Right hindlimb (tissue), 1 donor: Measurements from ENCODE around the gene ARPC5L.

ENCODE experiments used
- DNase-seq: peaks from one replicate; pipeline ENCODE4 v3.0.0-alpha.2; 2018

Gene ARPC5L

DNA sequence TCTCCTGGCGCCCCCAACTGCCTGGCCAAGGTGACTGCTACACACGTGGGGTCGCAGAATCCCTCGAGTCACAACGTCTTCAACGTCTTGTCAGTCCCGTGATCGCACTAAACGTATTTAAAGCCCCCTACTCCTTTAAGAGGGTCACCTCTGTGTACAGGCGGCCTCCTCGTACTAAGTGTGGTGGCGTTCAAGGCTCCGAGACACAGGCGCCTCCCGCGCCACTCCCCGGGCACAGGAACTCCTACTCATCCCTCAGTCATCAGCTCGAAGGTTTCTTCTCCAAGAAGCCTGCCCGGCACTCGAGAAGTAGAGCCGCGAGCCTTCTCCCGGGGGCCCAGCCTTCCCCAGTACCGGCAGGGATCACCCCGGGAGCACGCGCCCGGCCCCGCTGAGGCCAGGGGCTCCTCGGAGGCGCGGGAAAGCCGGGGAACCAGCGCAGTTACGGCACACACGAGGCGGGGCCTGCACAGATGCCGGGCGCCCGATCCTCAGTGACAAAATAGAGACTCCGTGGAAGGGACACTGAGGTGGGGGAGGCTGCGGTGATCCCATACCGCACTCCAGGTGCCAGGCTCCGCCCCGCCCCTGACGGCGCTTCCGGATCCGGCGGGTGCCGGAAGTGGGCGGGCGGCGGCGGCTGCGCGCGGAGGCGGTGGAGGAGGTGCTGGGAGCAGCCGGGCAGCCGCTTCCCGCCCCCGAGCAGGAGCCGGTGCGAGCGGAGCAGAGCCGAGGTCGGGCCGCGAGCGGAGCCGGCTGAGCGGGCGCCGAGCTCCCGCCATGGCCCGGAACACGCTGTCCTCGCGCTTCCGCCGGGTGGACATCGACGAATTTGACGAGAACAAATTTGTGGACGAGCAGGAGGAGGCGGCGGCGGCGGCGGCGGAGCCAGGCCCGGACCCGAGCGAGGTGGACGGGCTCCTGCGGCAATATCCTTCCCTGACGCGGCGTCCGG lies 6.9 kb downstream of the ARPC5L start:
- DNase-seq, result peak; percentile 92

DNA sequence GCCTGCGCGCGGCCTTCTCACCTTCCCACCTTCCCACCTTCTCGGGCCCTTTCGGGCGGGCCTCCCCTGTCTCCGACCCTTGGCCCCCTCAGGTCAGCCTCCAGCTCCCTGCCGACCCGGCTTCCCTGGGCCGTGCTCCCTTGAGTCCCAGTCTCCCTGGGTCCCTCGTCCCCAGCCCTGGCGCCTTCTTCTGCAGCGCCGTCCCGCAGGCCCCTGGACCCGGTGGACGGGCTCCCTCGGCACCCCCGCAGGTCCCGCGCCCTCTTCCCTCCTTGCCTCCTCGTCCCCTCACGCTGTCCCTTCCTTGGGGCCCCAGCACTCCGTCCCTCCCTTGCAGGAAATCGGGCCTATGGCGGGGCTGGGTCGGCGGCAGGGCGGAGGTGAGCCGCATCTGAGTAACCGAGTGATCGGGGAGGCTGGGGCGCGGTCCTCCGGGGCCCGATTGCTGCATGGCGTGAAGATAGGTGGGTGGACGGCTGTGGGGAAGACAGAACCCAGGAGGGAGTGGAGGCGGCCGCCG lies 7.6 kb downstream of the ARPC5L start:
- DNase-seq, result peak; percentile 43

DNA sequence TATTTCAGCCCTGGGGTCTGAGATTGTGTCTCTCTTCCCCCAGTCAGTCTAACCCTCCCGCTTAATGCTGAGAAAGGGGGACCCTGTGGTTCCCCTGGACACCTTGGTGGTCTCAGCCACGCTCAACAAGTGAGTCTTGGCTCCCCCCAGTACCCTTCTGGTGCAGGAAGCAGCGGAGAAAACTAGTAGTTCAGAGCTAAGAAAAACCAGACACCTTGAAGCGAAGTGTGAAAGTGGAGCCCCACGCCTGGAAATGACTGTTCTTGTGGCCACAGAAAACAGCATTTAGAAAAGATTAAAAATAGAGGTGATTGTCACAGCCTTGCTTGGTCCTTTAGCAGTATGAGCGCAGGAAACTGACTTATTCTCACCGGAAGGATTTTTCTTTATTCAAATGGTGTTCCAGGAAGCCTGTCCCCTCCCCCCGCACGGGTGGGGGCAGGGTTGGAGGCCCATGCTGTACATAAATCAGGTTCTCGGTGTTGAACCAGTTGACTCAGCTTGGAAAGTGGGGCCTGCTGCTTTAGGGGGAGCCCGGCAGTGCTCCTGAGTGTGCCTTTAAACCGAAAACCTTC lies 8.1 kb downstream of the ARPC5L start:
- no peak for DNase-seq

DNA sequence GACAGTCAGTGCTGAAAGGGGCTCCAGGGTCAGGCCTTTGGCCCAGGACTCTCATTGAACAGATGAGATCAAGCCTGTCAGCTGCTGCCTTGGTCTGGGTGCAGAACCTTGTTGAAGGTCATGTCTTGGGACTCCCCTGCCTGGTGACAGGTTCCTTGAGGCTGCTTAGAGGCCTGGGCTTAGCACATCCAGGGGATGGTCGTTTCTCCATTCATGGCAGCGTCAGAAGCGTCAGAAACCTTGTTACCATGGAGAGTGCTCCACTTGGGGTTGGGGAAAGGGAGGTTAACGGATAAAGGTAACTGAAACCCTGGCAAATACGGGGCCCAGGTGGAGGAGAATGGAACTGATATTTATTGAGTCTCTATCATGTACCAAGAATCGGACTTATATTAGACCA lies 8.8 kb downstream of the ARPC5L start:
- no peak for DNase-seq

DNA sequence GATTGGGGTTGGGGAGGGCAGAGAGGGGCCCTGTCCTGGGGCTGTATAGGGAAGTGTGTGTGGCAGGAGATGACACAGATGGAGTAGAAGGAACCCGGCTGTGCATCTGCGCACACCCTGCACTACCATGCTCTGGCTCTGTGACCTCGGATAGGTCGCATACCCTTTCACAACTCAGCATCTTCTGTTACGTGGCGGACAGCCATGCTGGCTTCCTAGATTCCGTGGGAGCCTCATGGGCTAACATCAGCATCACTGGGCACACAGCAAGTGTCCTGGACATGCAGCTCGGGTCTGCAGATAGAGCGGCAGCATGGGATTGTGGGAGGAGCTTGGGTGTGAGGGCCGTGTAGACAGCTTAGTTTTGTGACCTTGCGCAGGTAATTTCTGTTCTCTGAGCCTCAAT lies 9.2 kb downstream of the ARPC5L start:
- DNase-seq, result no peak

DNA sequence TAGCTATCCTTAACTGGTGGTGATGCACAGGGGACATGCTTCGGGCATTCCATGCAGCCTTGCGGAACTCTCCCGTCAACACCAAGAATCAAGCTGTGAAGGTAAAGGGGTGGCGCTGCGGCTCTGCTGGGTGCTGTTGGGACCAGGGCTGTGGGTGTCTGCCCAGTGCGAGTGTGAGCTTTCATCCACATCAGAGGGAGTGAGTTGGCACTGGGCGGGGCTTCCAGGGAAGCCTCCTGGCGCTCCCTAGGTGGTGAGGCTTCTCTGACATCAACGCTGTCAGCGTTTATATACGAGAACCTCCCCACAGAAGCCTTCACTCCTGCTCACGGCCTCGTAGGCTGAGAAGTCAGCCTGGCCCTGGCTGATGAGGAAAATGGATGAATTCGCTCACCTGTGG lies 11.7 kb downstream of the ARPC5L start:
- DNase-seq, result no peak

DNA sequence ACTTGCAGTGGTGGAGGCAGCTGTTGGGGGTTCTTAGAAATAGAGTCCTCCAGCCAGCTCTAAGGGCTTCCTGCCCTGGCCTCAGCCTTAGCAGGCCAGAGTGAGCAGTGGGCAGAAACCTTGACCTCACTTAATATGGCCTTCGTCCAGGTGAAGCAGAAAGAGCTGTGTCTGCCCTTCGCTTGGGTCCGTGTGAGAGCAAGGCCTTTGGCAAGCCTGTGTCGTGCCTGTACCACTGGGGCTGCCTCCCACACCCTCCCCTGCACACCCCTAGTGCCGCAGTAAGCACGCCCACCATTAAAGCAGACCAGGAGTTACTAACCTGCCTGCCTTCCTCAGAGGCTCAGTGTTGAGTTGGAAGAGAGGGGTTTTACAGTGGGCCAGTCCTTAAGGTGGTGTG lies 13.6 kb downstream of the ARPC5L start:
- DNase-seq, result no peak

DNA sequence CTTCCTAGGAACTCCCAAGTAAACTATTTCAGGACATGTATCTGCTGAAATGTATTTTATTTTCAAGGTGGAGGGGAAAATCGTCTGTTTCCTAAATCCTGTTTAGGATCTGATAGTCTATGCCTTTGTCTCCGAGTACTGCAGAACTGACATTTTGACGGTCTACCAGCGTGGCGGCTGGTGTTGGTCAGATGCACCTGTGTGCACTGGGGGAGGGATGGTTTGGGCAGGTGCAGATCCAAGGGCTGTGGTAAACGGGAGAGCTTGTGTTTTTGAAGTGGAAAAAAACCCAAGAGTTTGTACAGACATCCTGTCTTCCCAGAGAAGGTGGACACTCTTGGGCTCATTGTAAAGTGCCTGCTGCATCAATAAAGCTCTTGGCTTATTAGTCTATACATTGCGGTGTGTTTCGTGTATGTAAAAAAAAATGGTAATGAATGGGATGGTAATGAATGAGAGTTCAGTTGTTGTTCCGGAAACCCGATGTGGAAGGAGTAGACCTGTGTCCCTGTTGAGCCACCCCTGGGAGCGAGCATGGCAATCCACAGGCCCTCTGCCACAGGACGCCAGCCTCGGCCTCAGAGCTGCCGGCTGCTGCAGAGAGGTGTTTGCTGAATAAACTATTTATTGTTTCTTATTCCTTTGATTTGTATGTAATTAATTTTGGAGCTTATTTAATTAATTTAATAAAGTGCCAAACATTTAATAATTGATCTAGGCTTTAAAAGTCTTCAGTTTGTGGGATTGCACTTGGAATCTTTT lies 15.3 kb downstream of the ARPC5L start:
- DNase-seq, result no peak

DNA sequence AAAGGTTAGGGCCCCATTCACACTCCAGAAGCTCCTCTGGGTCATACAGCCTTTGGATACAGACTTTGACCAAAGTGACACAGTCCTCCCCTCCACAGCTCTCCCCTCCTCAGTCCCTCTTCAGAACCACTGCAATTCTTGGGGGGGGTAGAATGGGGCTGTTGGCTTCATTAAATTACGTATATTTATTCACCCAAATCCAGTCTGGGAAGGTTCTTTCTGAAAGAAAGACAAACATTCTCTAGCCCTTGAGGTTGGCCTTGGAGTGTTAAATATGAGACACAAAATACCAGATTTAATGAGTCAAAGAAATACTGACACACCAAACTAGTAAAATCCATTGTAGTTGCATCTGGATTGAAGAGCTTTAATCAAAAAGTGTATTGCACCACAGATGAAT lies 16.1 kb downstream of the ARPC5L start:
- no peak for DNase-seq

DNA sequence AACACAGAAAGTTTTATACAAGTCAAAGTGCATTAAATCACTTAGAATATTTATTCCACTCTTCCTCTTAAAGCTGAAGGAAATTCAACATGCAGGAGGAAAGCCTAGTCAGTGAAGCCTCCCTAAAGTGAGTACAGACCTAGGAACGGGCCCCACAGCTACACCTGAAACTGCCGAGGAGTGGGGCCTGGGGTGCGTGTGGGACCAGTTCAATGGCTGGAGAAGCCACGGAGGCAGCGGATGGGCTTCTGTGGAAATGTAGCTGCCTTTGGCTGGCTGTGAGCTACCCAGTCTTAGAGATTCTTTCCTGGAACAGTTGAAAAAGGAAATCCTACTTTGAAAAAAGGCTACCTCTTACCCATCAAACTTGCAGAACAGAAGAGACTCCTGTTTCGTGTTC lies 16.6 kb downstream of the ARPC5L start:
- DNase-seq, result no peak

DNA sequence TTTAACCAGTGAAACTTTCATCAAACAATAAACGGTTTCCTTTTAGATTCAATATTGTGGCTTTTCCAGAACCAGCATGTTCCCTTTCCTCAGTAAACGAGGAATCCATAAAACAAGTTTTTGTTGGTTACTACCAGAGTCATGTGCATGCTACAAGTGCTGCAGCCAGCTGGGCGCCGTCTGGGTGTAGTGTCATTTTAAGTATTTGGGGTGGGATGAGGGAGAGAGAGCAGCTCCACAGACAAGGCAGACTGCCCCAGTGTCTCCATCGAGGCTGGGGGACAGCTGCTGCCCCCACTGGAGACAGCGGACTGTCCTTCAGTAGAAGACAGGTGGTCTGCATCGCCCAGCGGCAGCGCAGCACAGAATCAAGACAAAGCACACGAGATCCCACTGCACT lies 17.3 kb downstream of the ARPC5L start:
- DNase-seq, result no peak

DNA sequence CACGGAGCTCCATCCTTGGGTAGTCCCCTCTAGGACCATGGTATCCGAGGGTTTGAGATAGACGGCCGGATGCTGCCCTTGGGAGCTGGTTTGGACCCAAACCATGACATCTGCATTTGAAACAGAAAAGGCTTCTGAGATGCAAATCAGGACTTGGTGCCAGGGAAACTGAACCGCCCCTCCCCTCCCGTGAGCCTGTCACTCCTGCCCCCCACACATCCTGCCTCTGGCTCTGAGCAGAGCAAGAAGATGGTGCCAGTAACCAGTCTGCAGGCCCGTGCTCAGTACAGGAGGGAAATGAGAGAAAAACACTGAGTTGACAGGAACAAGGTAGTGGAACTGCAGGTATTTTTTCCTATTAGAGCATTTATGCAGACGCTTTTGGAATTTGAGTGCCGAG lies 18.6 kb downstream of the ARPC5L start:
- DNase-seq, result no peak

DNA sequence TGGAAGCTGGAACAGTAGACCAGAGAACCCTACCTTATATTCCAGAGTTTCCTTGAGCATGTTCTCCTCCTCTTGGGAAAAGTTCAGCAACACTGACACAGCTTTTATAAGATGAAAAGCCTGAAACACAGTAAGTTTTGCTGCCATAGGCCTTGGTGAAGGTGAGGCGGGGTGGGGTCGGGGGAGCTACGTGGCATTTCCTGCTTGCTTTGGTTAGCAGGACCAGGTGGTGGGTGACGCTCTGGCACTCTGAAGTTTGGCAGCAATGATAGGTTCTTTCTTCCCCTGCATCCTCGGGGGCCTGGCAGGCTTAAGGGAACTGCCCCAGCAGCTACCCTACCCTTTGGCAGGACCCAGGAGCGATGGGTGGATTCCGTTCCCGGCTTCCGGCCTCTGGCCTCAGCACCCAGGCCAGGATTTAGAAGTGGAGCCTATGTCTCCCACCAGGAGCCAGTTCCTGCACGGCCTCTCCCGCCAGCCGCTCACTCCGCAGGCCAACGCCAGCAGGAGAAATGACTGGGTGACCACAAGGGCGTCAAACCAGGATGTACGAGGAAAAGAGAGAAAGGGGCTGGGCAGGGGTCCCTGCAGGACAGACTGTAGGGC lies 19.3 kb downstream of the ARPC5L start:
- DNase-seq, result no peak

DNA sequence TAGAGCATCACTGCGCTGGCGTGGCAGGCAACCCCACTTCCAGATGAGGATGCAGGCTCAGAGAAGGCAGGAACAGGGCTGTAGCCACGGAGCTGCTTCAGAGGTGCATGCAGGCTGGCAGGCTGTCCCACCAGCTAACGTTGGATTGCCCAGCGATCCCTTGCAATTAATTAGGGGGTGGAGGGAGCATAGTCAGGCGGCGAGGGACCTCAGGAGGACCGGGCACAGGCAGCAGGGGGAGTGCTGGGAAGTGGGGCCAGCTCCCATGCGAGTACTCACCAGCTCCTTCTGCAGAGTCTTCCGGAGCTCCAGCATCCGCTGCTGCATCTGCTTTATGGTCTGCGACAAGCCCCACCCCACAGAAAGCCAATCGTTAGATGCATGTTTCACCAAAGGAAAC lies 20.3 kb downstream of the ARPC5L start:
- DNase-seq, result no peak

DNA sequence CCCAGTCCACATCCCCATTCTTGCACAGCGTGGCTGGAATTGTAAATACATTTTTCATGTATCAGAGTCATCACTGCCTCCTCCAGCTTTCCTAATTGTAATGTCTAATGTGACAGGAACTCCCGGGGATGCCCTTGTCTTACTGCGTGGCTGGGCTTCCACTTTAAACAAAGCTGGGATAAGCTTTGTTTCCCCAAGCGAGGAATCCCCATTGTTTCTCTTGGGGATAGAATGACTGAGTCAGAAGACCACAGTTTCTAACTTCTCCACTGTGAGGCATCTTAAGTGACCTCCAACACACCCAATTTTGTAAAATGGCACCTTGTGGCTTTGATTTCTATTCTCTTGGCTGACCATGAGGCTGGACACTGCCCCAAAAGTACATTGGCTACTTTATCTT lies 22.4 kb downstream of the ARPC5L start:
- DNase-seq, result no peak

DNA sequence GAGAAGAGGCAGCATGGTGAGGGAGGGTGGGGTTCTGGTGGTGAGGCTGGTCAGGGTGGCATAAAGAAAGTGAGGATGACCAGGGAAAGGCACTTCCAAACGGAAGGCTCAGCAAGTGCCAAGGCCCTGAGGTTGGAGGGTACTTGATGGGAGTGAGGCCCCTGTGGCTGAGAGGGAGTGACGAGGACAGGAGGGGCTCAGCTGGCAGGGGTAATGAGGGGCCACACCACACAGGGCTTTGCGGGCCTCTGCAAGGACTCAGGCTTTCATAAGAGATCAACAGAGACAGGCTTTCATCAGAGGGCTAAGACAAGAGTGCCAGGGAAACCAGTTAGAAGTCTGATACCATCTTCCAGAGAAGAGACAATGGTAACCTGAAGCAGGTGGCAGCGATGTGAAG lies 23.6 kb downstream of the ARPC5L start:
- no peak for DNase-seq

DNA sequence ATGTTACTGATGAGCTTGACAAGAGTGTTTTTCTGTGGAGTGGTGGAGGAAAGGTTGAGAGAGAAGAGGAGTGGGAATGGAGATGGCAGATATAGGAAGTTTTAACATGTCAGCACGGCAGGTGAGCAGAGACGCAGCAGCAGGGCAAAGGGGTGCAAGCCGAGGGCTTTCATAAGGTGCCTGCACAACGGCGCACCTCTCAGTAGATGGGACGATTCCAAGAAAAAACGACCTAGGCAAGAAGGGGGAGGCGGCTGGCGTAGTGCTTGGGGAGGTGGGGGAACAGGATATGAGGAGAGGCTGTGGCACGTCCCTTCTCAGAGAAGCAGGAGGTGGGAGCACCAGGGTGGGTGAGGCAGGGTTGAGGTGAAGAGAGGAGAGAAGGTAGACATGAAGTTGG lies 24.5 kb downstream of the ARPC5L start:
- no peak for DNase-seq

DNA sequence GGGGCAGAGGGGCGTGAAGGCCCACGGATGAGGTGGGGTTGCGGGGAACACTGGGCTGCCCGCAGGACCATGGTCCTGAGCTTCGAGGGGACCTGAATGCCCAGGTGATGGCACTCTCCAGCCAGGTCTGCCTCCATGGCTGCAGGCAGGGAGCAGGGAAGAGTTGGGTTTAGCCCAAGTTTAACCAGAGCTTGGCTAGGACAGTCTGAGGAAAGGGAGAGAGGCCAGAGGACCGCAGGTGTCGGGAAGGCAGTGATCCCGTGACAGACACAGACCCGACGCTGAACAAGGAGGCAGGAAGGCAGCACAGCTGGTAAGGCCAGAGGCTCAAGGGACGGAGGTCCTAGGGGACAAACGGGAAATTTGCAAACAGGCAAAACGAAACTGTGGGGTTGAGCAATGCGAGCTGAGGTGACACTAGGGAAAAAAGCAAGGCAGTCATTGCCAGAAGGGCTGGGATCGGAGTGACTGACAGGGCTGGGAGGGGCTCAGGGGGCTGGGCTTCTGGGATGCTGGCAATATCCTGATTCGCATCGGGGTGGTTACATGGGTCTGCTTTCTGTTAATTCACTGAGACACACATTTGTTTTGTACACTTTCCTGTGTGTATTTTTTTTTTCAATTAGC lies 25.0 kb downstream of the ARPC5L start:
- no peak for DNase-seq

DNA sequence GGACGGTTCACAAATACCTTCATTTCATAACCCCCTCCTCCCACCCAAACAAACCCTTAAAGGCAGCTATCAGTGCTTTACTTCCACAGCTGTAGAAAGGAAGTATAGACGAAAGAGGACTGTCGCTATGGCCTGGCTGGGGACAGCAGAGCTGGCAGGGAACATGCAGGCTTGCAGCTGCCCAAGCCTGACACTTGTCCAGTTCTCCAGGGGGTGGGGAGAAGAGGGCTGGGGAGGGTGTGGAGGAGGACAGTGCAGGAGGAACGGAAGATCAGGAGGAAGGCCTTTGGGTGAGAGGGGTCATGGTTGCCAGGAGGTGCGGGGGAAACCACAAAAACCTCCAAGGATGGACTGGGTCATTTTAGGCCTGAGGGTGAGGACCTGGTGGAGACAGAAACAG lies 25.9 kb downstream of the ARPC5L start:
- no peak for DNase-seq

DNA sequence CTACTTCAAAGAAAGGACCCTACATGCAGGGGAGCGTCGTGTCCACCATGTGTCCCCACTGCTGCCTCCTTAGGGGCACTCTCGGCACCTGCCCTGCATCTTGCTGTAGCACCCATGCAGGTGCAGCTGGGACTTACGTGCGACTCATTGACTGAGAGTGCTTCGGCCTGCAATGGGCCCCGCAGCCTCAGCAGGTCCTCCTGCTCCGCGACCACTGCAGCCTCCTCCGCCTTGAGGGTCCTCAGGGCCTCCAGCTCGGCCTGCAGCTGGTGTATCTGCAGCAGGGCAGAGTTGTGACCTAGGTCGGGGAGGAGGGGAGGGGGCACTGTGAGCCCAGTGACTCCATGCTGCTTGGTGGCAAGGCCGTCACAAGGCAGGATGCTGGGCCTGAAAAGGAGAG lies 27.1 kb downstream of the ARPC5L start:
- DNase-seq, result no peak

DNA sequence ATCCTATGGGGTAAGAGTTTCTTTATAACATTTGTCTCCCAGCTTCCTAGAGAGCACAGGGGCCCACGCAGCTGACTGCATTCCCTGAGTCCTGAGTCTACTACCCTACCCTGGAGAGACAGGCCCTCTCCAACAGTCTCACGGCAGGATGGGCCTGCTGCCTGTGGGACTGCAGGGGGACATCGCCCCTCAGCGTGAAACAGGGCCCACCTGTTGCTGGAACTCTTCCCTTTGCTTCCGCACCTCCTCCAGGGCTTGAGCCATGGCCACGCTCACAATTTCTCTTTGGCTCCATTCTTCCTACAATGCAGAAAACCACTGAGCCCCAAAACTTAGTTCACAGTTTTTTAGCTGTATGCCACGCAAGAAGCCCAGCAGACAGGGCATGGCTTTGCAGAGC lies 28.2 kb downstream of the ARPC5L start:
- DNase-seq, result no peak

DNA sequence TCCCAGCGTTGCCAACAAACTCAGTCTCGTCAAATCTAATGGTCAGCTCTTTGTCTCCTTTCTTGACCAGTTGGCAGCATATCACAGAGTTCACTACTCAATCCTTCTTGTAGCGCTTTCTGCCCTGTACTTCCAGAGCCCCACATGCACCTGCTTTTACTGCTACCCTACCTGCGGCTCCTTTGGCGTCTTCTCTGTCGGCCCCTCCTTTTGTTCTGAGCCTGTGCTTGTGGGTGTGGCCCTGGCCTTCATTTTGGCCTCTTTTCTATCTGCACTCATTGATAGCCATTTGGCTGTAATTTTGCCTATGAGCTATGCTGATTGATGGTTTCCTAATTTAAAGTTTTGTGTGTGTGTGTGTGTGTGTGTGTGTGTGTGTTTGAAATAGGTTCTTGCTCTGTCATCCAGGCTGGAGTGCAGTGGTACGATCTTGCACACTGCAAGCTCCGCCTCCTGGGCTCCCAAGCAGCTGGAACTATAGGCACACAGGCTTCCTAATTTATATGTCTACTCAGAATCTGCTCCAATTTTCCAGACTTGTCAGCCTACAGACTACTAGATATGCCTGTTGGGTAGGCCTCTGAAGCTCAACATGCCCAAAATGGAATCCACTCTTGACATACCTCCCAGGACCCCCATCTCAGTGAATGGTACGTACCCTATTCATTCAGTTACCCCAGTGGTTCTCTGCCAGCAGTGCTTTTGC lies 32.3 kb downstream of the ARPC5L start:
- no peak for DNase-seq
